ENCODE results near the gene KCNH1.

- no peak for TF ChIP-seq POLR2A (IDR thresholded peaks at IDR 0.05)
- TF ChIP-seq CTCF (IDR thresholded peaks at IDR 0.05) = no peak
These were observed 19.5 kb downstream of the KCNH1 start for GRCh38 chr1:211114446-211114845.

Data from testis (tissue), 2 donors.